NCI-H526 (cell line): ENCODE measurements around the gene MINDY3.
"Not testable (repeated sequence)": the region's sequence is repeated elsewhere in the genome, so short reads cannot be mapped to it uniquely, and the experiment has no call there.

Experiments used
- DNase-seq, 2 experiments: peaks; one replicate each; lab custom pipeline; 2025; lab: John Stamatoyannopoulos, UW

MINDY3 gene

DNA sequence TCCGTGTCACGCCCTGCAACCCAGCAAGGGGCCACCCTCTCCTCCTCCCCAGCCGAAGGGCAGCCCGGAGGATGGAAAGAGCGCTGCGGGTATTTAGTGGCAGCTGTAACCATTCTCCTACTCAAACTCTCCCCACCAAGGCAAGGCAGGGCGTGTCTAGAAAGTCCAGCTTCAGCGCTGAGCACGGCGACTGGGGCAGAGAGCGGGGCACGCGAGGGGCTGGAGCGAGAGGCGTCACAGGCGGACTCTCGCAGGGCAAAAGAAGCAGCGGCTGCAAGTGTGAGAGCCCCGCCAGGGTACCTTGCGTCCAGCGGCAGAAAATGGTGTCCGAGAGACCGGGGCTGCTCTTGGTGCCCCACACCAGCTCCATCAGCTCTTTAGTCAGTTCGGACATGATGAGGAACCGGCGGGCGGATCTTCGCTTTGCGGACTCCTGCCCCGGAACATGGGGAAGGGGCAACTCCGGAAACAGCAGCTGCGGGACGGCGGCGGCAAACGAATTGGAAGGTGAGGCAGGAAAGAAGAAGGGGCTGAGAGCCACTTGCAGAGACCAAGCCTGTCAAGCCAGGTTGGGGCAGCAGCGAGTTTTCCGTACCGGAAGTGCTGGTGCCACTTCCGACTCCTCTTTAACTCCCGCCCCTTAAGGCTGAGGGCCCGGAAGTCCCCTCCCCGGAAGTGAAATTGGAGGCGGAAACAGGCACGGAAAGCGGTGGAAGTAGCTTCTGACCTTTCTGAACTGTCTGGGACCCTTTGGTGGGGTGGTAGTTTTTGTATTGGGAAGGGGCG is at the start of gene MINDY3:
Gene MINDY3 (minus strand): TSS at position 602 of the 786 bp plus-strand sequence. CDS start 208 bp downstream, at position 394.
- DNase-seq, result peak; percentile 69 to 81

DNA sequence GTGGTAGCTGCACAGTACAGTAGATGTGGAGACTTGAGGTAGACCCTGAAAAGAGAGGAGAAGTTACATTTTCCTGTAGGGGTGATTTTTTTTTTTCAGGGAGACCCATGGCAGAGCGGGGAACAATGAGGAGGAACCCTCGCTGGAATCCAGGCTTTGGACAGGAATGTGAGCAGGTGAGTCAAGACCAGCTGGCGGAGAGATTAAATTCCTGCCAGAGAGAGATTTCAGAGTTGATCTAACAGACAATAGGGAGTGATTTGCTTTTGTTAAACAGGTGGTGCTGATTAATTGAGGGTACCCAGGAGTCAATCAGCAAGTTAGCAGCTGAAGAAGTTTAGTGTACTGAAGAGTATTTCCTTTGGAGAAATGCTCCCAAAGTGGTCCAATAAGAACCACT is 41.6 kb upstream of the MINDY3 start:
- no peak for DNase-seq

DNA sequence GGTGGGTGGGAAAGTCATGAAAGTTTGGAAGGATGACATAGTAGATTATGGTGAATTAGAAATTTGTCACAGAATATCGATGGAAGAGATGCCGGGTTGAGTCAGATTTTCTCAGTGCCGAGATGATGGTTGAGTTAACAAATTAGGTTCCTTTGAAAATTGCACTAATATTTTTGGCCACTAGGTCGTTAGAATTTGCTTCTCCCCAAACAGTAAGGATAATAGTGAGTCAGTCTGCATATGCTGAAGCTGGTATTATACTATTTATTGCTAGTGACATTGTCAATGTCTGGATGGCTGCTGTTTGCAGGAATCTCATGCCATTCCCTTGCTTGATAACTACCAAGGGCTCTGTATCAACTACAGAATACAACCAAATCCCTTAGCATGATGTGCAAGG is 37.7 kb upstream of the MINDY3 start:
- peak in 1 of 2 experiments; percentile 6 for DNase-seq

DNA sequence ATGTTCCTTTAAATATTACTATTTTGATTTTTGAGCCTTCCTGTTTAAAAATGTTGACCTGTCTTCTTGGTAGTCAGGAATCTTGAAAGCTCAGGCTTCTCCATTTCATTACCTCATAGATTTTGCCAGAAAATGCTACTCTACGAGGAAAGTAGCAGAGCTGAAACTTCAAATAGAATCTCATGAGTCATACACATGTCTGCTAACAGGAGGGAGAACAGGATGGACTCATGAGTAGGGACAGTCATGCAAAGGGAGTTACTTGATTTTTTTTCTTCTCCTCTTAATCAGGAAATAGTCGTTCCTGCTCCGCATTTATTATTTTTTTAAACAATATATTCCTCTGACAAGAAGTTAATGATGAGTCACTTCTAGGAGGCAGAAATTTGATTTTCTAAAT is 37.0 kb upstream of the MINDY3 start:
- DNase-seq, result no peak

DNA sequence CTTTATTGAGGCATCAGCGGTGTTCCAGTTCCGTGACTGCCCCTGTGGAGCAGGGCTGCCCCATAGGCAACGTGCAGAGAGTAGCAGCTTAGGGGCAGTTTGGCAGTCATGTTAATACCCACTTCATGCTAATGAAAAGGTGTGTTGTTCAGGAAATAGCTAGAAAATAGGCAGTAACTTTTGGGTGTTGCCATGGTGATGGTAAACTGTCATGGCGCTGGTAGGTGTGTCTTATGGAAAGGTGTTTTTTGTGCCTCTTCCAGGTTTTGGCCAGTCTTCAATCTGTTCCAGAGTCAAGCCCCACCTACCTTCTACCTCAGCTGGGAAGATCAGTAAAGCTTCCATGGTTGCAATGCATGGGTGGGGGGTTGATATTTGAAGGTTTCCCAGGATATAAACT is 36.3 kb upstream of the MINDY3 start:
- no peak for DNase-seq

DNA sequence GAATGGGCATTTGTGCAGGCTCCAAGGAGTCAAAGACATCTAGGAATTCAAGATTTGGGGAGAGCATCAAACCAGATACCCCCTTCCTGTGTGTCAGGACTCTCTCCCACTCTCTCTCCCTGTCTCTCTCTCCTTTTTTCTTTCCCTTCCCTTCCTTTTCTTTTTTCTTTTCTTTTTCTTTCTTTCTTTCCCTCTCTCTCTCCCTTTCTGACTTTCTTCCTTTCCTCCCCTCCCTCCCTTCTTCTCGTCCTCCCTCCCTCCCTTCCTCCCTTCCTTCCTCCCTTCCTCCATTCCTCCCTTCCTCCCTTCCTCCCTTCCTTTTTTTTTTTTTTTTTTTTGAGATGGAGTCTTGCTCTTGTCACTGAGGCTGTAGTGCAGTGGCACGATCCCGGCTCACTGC is 24.1 kb upstream of the MINDY3 start:
- no peak for DNase-seq

DNA sequence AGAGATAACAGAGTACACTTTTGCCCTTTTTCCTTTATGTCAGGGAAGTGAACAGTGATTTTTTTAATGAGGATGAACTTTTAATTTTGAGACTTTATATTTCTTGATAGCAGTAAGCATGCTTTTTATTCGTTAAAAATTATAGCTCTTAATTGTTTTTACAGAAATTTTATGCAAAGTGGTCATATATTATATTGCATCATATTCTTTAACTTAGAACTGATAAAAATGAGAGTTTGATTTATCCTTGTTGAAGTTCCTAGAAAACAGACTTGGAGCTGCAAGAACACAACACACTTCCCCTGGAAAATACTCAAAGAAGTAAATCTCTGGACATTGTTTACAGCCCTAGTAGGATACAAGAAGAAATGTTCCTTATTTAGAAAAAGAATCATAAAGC is 21.2 kb upstream of the MINDY3 start:
- DNase-seq, result no peak

DNA sequence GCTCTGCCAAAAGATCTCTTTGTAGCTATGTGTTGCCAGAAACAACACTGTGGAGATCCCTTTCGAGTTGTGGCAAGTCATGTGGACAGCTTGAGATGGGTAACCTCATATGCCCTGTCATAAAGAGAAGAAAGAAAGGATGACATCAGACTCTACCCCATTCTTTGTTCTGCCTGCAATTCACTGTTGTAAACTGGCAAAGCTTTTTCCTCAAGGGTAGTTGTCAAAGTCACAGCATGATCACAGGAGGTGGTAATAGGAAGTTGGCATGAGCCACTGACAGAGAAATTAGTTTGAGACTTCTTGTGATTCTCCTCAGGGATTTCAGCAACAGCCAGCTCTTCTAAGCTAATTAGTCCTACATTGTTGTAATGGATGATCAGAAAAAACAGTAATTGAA is 19.4 kb upstream of the MINDY3 start:
- DNase-seq, result no peak

DNA sequence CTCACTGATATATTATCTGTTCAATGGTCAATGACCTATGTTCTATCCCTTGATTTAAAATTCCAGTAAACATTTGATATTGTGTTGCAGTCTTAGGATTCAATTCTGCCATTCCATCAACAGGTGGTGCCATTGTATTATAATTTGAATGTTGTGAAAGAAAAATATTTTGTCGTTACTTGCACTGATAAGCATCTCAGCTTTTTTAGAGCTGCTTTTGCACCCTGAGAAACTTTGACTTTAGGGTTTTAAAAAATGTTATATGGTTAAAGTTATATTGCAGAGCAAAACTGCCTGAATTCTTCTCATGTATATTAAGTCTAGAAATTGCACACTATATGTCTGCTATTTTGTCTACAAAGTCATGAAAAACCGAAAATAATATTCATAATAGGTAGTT is 18.8 kb upstream of the MINDY3 start:
- DNase-seq, result peak in 1 of 2 experiments; percentile 39

DNA sequence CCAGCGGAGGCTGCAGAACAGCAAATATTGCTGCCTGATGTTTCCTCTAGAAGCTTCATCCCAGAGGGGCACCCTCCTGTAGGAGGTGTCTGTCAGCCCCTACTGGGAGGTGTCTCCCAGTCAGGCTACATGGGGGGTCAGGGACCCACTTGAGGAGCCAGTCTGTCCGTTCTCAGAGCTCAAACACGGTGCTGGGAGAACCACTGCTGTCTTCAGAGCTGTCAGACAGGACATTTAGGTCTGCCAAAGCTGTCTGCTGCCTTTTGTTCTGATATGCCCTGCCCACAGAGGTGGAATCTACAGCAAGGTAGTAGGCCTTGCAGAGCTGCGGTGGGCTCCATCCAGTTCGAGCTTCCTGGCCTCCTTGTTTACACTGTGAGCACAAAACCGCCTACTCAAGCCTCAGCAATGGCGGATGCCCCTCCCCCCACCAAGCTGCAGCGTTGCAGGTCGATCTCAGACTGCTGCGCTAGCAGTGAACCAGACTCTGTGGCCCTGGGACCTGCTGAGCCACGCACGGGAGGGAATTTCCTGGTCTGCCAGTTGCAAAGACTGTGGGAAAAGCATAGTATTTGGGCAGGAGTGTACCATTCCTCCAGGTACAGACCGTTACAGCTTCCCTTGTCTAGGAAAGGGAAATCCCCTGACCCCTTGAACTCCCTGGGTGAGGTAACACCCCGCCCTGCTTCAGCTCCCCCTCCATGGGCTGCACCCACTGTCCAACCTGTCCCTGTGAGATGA is 17.7 kb upstream of the MINDY3 start:
- DNase-seq, result no peak

DNA sequence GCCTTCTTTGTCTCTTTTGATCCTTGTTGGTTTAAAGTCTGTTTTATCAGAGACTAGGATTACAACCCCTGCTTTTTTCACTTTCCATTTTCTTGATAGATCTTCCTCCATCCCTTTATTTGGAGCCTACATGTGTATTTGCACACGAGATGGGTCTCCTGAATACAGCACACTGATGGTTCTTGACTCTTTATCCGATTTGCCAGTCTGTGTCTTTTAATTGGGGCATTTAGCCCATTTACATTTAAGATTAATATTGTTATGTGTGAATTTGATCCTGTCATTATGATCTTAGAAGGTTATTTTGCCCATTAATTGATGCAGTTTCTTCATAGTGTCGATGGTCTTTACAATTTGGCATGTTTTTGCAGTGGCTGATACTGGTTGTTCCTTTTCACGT is 16.0 kb upstream of the MINDY3 start:
- DNase-seq, result not testable (repeated sequence)

DNA sequence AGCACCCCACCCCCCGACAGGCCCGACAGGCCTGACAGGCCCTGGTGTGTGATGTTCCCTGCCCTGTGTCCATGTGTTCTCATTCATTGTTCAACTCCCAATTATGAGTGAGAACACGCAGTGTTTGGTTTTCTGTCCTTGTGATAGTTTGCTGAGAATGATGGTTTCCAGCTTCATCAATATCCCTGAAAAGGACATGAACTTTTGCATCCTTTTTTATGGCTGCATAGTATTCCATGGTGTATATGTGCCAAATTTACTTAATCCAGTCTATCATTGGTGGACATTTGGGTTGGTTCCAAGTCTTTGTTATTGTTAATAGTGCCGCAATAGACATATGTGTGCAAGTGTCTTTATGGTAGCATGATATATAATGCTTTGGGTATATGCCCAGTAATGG is 12.3 kb upstream of the MINDY3 start:
- not testable (repeated sequence) for DNase-seq

DNA sequence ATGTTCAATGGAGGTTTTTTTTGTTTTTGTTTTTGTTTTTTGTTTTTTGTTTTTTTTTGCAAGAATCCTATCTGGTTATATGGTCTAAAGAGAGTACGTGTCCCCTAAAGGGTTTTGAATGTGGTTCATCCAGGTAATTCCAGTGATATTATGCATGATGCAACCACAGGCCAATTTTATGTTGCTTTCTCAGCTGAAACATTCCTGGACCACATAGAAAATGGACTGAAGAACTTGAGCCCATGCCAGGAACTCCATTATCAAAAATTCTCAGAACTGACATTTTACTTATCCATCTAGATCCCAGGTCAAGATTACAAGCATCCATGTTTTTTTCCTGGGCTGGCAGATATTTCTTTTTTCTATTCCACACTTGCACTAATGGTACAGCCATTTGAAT is 11.5 kb upstream of the MINDY3 start:
- no peak for DNase-seq

DNA sequence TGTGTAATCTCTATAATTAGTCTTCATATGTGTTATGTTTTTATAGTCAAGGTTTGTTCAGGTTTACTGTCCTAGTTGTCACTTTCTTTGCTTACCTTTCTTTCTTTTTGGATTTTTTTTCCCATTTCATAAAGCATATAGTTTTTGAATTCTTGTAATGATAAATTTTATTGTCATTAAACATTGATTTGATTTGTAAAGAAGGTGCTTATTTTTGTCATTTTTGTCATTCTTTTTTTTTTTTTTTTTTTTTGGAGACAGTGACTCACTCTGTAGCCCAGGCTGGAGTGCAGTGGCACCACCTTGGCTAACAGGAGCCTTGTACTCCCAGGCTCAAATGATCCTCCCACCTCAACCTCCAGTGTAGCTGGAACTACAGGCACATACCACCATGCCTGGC is 9.6 kb upstream of the MINDY3 start:
- DNase-seq, result no peak

DNA sequence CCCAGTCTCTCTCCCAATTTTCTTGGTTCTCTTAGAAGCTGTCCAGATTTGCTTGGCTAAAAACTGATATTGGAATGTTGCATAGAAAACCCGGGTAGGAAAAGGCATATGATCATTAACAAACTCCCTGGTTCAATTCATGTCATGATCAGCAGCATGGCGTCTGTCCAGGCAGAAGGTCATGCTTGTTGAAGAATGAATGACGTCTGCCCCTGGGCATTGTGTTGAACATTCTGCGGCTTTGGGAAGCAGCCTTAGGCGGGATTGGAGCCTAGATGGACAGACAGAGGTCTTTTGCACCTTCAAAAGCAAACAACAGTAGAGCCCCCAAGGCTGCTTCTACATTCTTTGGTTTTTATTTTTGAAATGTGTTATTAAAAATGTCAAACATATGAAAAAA is 7.7 kb upstream of the MINDY3 start:
- no peak for DNase-seq

DNA sequence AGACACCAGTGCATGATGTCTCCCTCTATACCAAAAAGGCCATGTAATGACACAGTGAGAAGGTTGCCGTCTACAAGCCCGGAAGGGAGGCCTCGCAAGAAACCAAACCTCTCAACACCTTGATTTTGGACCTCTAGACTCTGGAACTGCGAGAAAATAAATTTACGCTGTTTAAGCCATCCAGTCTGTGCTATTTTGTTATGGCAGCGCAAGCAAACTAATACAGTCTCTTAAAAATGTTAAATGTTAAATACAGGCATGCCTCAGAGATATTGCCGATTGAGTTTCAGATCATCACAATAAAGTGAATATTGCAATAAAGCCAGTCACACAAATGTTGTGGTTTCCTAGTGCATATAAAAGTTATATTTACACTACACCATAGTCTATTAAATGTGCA is 5.0 kb upstream of the MINDY3 start:
- no peak for DNase-seq

DNA sequence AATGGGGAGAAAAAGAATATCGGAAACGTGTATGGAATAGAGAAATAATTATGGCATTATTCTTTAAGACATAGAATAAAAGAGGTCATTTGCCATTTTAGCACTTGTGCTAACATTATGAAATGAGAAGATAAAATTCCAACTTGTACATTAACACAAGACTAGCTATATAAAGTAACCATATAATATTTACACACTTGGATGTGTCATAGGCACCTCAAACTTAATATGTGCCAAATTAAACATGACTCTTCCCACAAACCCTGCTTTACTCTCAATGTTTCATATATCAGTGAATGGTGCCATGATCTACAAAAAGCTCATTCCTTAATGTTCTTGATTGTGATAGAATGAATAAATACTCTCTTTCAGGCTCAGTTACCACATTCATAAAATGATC is 4.1 kb upstream of the MINDY3 start:
- DNase-seq, result no peak

DNA sequence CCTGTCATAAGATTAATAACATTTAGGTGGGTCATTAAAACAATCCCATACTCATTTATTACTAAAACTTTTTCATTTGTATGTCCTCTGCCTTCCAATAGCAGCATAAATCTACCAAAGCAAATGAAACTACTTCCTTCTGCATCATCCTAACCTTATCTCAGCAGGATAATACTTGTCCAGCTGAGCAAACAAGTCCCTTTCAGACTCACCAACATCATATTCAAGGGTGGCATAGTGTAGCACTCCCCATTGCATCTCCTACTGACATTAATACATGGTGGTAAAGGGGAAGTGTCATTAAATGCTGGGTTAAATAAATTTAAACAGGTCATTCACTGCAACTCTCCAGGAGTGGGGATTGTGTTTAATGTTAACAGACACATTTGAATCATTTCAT is 3.4 kb upstream of the MINDY3 start:
- DNase-seq, result no peak

DNA sequence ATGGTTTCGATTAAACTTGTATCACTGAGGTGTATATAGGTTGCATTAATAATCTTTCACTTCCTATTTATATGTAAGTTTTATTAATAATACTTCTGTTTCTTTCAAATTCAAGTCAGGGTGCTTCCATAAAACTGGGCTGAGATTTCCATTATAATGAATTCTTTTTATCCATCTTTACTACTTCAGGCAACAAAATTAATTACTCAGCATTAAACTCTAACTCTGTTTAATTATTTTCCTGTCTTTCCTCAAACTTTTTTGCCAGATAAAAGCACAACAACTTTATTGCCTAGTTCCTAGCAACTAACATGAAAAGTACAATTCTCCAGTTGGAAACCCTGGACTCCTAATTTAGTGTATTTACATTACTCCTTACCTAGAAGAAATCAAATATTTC is 3.0 kb upstream of the MINDY3 start:
- DNase-seq, result no peak

DNA sequence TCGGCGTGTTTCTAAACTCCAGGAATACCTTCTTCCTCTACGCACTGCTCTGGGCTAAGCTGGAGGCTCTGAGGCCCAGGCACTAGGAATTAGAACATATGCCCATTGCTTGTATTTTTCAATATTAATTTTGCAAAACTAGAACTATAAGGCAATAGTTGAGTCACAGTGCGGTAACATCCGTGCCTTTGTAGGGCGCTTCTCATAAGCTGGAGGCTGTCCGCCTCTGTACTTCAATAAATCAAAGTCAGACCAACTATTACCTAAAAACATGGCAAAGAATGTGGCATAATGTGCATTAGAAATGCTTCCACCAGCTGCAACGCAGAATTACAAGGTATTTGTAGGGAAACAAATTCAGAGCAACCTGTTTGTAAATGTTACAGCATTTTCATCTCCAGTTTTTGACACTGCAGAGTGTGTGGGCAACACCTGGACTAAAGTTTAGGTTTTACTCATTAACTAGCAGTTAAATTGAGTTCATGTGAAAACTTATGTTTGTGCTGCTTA is 440 bp upstream of the MINDY3 start:
- DNase-seq, result no peak

DNA sequence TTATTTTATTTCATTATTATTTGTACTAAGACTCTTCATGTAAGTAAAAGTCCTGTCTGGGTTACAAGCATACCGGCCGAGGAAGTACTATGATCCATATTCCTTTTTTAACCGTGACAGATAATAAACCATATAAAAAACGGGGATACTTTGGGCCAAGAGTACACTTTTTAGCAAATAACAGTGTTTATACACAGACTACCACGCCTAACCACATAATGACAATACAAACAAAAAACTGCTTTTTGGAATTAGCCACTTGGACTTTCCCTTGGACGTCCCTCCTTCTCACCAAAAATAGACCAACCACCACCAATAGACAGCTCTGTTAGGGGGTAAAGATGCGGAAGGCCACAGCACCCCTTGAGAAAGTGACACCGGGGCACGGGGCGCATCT is 800 bp downstream of the MINDY3 start:
- no peak for DNase-seq

DNA sequence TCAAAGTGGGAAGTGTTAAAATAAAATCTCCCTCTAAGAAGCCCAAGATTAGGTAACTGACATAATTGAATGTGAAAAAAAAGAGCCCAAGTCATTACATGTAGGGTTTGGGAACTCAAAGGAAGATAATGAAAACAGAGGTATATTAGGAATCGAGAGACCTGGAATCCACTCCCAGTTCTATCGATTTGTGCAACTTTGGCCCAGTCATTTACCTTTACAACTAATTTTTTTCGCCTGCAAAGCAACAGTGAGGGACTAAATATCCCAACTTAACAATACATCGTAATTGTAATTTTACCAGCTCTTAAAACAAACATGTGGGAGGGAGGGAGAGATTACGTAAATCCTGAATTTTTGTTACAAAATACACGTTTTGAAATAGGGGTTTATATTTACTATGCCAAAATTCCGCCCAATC is 1.4 kb downstream of the MINDY3 start:
- DNase-seq, result no peak

DNA sequence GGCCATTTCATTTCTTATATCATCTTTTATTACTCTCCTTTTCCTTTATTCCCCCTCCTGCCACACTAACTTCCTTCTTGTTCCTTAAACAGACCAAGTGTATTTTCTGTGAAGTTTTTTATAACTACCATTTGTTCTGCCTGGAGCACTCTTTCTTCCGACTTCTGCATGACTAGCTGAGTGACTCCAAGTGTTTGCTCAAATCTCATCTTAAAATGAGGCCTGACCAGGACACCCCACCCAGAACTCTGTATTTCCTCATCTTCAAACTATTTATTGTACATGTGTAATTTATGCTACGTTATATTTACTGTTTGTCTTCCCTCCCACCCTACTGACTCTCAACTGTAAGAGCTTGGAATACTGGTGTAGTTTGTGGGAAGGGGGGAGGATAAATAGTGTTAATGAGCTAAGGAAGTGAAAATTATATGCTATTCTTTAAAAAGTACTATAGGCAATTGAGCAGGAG is 3.2 kb downstream of the MINDY3 start:
- DNase-seq, result no peak
